Motor neuron (in vitro differentiated cells): ENCODE measurements around the gene UQCR11. TPM values are rescaled to one million over a fixed set of nuclear protein-coding genes. Genes with fewer than 3 reads are reported as not detected.
A peak's percentile ranks its signal among the peaks of the same experiment; 100 is the strongest.

Experiments used
- ATAC-seq, 8 experiments: fragments of 200-7000 bp; cut with Tn5 transposase; replicated peaks in 6 of 8; 2 replicates each; pipeline ENCODE4 v1.8.0; 2021; ENCODE audit warnings: mild to moderate bottlenecking in 8 of 8, moderate library complexity in 8 of 8
- H3K27ac ChIP-seq, 2 donors: fragments of 250-450 bp; sonication (Bioruptor Pico); 2 replicates each; pipeline ENCODE4 v1.9.0; 2021; ENCODE audit warnings: antibody characterized with exemption in 2 of 2, mild to moderate bottlenecking in 2 of 2, moderate library complexity in 1 of 2
- H3K4me1 ChIP-seq, 2 donors: fragments of 250-450 bp; sonication (Bioruptor Pico); replicated peaks in 1 of 2; 2 replicates each; pipeline ENCODE4 v1.6.1; 2021; ENCODE audit warnings: antibody characterized with exemption in 2 of 2, mild to moderate bottlenecking in 2 of 2, moderate library complexity in 1 of 2
- H3K4me3 ChIP-seq, 5 donors: fragments of 250-450 bp; sonication (Bioruptor Pico); 2 replicates each; pipeline ENCODE4 v1.9.0; 2021; ENCODE audit warnings: antibody characterized with exemption in 5 of 5, mild to moderate bottlenecking in 5 of 5, moderate library complexity in 4 of 5
- WGBS, 10 experiments: fragments of 450-650 bp; shearing (Covaris generic); methylation state at CpG; one replicate each; pipeline ENCODE4 v1.0.0; 2022; 5-methylcytosine and 5-hydroxymethylcytosine counted together
- in situ Hi-C, 9 experiments: fragments of 400-800 bp; cut with MboI; loops; one replicate each; pipeline ENCODE4 v1.15.0; 2021; ENCODE audit warnings: low sequenced_read_pairs in 9 of 9, low pct_unique_long_range_greater_than_20kb in 2 of 9; ENCODE audit not compliant: unreplicated experiment in 9 of 9
- total RNA-seq, 8 experiments: library from RNA; unstranded; fragments of 300-600 nt; gene quantifications; 2 replicates each; pipeline versions ENCODE4 v1.2.3 to v1.2.4, GENCODE V29; 2022

UQCR11 gene
- total RNA-seq, 8 experiments from 2014 or later, result 92.4 to 219 (median 112) TPM

DNA sequence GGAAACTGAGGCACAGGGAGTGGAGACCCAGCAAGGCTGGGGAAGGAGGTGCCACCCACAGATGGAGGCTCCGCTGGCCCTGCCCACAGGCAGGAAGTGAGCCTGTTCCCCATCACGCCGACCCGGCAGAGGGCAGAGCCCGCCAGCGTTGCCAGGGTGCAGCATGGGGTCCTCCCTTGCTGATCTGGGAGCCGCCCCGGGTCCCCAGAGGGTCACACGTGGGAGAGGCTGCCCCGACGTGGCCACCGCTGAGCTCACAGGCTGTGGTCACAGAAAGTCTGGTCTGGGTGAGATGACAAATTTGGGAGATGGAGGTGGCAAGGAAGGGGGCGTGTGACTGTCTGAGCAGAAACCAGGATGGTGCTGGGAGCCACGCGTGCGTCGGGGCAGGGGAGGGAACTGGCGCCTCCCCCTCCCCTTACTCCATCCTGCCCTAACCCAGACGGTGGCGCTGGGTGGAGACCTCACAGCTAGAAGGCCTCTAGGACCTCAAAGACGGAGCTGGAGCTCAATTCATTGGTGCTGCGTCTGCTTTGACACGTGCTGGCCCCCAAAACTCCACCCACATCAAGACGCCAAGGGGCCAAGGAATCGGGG, 44.9 kb downstream of the UQCR11 start:
- in situ Hi-C loops, result no loop called here
- Histone ChIP-seq H3K4me1 (peaks cover 7 to 15% of the 10 kb centered on the region in 2 donors), H3K27ac (no peak overlapping the region), H3K4me3 (no peak overlapping the region)
- WGBS, 10 experiments, result 60 to 100% (median 89%) methylated on average over 1 to 9 of the region's 25 CpGs; no CpG with 5 or more reads in 6 of the 10 experiments
- peak in 3 of 8 experiments; percentile 22 to 34 (median 26) for ATAC-seq

DNA sequence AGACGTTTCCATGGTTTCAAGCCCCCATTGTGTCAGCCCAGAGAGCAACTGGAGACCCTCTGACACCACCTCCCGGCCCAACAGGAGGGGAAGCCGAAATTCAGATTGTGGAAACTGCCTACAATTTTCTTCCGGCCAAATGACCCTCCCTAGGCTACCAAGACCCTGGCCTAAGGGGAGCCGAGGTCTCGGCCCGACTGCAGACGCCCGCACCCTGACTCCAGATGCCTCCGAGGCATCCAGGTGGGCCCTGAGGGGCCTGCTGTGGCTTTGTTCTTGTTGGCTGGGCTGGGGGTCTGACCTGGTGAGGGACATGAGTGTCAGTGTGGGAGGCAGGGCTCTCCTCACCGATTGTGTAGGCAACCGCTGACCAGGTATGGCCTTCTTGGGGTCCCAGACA, 46.7 kb downstream of the UQCR11 start:
- Histone ChIP-seq H3K4me3 (no peak overlapping the region), H3K4me1 (peaks cover 2 to 11% of the 10 kb centered on the region in 2 donors), H3K27ac (no peak overlapping the region)
- WGBS, 10 experiments, result 17 to 90% (median 58%) methylated on average over 1 to 8 of the region's 12 CpGs; no CpG with 5 or more reads in 4 of the 10 experiments
- in situ Hi-C loops, result no loop called here
- ATAC-seq, result no peak

DNA sequence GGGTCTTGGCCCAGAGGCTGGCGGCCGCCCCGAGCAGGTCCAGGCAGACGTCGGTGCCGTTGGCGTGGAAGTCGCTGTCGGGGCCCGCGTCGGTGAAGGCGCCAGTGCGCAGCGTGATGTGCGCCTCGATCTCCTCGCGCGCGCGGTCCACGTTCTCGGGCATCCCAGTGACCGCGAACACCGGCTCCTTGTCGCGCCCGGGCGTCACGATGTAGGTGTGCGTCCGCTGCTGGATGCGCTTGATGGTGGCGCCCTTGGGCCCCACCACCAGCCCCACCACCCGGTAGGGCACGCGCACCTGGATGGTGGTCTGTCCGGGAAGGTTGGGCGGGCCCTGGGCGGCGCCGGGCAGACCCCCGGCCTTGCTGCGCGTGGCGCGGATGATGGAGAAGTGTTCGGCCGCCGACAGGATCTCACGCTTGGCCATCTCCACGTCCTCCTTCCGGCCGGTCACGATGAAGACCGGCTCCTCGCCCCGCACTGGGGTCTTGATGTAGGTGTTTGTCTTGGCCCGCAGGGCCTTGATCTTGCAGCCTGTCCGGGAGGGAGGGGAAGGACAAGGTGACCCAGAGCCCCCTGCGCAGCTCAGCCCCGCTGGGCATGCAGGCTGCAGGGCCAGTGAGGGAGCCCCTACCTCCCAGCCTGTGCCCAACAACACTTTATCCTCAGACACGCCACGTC, 48.7 kb downstream of the UQCR11 start:
- ATAC-seq, result peak in 2 of 8 experiments; percentile 2 to 14
- in situ Hi-C loops, result no loop called here
- peaks cover 2 to 11% of the 10 kb centered on the region in 2 donors for H3K4me1 ChIP-seq
- no peak overlapping the region for H3K4me3 ChIP-seq
- 98% methylated on average over 9 to 10 of the region's 66 CpGs; no CpG with 5 or more reads in 8 of the 10 experiments for WGBS, 10 experiments
- H3K27ac ChIP-seq, result no peak overlapping the region

DNA sequence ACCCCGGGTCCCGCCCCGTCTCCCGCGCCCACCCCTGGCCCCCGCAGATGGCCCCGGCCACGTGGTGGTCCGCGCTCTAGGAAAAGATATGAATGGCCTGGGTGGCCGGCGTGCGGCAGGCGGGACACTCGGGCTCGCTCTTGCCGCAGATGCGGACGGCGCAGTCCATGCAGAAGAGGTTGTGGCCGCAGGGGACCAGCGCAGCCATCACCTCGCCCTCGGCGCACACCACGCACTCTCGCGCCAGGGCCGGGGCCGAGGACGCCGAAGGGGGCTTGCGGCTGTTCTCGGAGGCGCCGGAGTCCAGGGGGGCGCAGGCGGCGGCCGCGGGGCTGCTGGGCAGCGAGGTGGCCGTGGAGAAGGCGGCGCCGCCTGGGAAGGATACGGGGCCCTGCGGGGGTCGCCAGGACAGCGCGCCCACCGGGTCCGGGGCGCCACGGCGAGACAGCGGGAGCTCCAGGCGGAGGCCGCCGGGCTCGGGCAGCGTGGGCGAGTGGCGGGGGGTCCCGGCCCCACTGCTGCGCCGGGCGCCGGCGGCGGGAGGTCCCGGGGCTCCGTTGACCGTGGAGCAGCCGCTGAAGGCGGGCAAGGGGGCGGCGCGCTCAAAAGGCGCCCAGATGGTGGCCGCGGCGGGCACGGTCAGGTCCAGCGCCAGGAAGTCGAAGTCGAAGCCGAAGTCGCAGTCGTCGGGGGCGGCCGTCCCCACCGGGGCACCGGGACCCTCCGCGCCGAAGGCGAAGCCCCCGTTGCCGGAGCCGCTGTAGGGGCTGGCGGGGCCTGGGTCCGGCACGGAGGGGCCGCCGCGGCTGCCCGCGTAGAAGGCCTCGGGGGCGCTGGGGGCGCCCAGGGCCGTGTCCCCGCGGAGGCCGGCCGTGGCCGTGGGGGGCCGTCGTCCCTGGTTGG, 49.5 kb downstream of the UQCR11 start:
- in situ Hi-C loops, result no loop called here
- ATAC-seq, result peak in 2 of 8 experiments; percentile 11 to 15
- no peak overlapping the region for H3K27ac ChIP-seq
- 100% methylated on average over 1 to 3 of the region's 121 CpGs; no CpG with 5 or more reads in 8 of the 10 experiments for WGBS, 10 experiments
- no peak overlapping the region for H3K4me3 ChIP-seq
- peaks cover 2 to 6% of the 10 kb centered on the region in 2 donors for H3K4me1 ChIP-seq

DNA sequence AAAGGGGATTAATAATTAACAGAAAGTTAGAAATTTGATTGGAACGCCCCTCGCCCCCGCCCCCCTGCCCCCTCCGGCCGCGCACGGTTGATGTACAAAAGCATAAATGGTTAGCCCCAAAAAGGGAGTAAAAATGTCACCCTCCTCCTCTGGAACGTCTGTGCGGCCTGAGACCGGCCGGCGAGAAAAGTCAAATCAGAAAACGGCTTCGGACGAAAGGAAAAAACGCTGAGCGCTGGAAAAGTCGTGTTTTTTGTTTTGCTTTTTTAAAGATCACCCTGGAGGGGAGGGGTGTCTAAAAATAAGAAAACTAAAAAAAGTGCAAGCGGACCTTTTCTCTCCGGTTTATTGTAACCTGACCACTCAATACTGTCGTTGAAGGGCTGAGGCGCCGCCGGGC, 50.3 kb downstream of the UQCR11 start:
- ATAC-seq, result no peak
- in situ Hi-C loops, result no loop called here
- 83 to 100% (median 91%) methylated on average over 1 to 22 of the region's 24 CpGs; no CpG with 5 or more reads in 1 of the 10 experiments for WGBS, 10 experiments
- peaks cover 2 to 5% of the 10 kb centered on the region in 2 donors for H3K4me1 ChIP-seq
- no peak overlapping the region for H3K27ac ChIP-seq
- no peak overlapping the region for H3K4me3 ChIP-seq

DNA sequence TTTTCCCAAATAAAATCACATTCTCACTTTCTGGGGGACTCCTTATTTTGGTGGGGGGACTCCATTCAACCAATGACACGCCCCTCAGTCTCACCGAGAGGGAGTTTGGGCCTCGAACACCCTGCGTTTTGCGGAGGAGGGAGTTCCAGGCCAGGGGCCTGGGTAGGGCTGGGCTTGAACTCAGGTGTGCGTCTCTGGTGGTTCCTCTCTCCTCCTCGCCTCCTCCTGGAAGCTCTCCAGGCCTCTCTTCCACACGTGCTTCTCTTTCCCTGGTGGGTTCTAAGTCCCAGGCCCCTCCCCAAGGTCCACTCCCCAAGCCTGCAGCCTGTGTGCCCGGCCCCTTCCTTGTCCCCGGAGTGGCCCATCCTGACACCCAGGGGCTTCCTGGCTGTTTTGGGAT, 51.8 kb downstream of the UQCR11 start:
- Histone ChIP-seq H3K27ac (no peak overlapping the region), H3K4me1 (peaks cover 0 to 2% of the 10 kb centered on the region in 2 donors), H3K4me3 (no peak overlapping the region)
- no peak for ATAC-seq
- WGBS, 10 experiments, result 60 to 92% (median 78%) methylated on average over 1 to 5 of the region's 10 CpGs; no CpG with 5 or more reads in 4 of the 10 experiments
- in situ Hi-C loops, result no loop called here

DNA sequence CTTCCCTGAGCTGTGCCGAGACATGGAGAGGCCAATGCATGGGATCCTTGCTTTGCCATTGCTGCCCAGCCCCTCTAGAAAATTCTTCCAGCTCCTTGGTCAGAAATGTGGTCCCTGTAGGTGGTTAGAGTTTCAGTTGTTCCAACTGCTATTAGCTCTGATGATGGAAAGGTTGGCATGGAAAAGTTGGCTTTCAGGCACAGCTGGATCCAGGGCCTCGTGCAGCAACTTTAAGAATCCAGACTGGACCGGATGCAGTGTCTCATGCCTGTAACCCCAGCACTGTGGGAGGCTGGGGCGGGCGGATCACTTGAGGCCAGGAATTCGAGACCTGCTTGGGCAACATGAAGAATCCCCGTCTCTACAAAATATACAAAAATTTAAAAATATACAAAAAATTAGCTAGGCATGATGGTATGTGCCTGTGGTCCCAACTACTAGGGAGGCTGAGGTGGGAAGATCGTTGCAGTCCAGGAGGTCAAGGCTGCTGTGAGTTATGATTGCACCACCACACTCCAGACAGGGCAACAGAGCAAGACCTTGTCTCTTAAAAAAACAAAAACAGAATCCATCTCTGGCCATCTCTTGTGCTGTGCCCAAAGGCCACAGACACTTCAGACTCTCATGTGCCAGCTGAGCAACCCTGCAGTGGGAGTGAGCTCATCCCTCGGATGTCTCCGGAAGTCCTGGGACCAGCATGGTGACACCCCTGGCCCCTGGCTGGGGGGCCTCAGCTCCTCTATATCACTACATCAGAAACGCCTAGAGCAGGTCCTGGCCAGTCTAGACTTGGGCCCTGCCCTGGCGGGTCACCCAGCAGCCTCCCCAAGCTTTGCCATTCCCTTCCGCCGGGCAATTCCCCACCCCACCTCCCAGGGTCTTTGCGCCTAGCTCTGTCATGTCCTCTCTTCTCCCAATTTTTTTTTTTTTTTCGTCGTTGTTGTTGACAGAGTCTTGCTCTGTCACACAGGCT, 53.9 kb downstream of the UQCR11 start:
- Histone ChIP-seq H3K4me3 (no peak overlapping the region), H3K4me1 (no peaks in the 10 kb centered on the region), H3K27ac (no peak overlapping the region)
- 27 to 100% (median 74%) methylated on average over 1 to 8 of the region's 17 CpGs; no CpG with 5 or more reads in 2 of the 10 experiments for WGBS, 10 experiments
- no peak for ATAC-seq
- in situ Hi-C loops, result no loop called here

DNA sequence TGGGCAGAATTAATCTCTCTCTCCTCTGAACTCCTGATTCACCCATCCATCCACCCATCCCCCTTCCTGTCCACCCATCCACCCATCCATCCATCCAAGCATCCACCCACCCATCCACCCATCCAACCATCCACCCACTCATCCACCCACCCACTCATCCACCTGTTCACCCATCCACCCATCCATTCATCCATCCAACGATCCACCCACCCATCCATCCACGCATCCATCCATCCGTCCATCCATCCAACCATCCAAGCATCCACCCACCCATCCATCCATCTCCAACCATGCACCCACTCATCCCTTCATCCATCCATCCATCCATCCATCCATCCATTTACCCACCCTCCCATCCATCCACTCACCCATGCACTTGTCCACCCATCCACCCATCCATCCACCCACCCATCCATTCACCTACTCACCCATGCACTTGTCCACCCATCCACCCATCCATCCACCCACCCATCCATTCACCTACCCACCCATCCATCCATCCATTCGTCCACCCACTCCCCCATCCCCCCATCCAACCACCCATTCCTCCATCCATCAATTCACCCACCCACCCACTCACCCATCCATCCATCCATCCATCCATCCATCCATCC, 55.8 kb downstream of the UQCR11 start:
- Histone ChIP-seq H3K27ac (no peak overlapping the region), H3K4me3 (no peak overlapping the region), H3K4me1 (no peaks in the 10 kb centered on the region)
- ATAC-seq, result no peak
- in situ Hi-C loops, result loop anchor here in 3 of 9 experiments (25.0 kb wide), 3 partner anchors 213 to 263 kb away; partner anchors contain the start of genes ATP8B3 (in 1 of the 3) and ONECUT3 (in 1 of the 3)
- WGBS, 10 experiments, result no CpG with 5 or more reads among the region's 4 CpGs

Other genes starting within 250 kb of the UQCR11 start
- gene NDUFS7, start 221.6 kb downstream of the UQCR11 start, total RNA-seq, result 100 to 1,000 TPM in 1 of 8 experiments, 10 to 100 TPM in 7; 82.8 to 117 (median 89.1) TPM
- 10 to 100 TPM; 18.6 to 38.9 (median 27.6) TPM for gene GAMT, start 203.9 kb downstream of the UQCR11 start, total RNA-seq
- gene DAZAP1, start 197.9 kb downstream of the UQCR11 start, total RNA-seq, result 100 to 1,000 TPM in 2 of 8 experiments, 10 to 100 TPM in 6; 32.3 to 129 (median 46.7) TPM
- gene RPS15, start 167.1 kb downstream of the UQCR11 start, total RNA-seq, result 1,000 to 10,000 TPM; 1,397 to 2,339 (median 1,906) TPM
- gene APC2, start 155.3 kb downstream of the UQCR11 start, total RNA-seq, result 10 to 100 TPM in 5 of 8 experiments, 1 to 10 TPM in 1, under 1 TPM in 2; 0.31 to 52.0 (median 31.9) TPM
- gene C19orf25, start 126.2 kb downstream of the UQCR11 start, total RNA-seq, result 10 to 100 TPM; 27.2 to 34.3 (median 32.7) TPM
- gene PCSK4, start 115.1 kb downstream of the UQCR11 start, total RNA-seq, result 1 to 10 TPM; 1.9 to 5.6 (median 4.4) TPM
- 10 to 100 TPM in 1 of 8 experiments, 1 to 10 TPM in 7; 3.2 to 16.8 (median 5.7) TPM for gene REEP6, start 114.3 kb downstream of the UQCR11 start, total RNA-seq
- gene ADAMTSL5, start 92.4 kb downstream of the UQCR11 start, total RNA-seq, result 1 to 10 TPM in 4 of 8 experiments, under 1 TPM in 3, not detected in 1; 0.09 to 8.2 (median 1.5) TPM
- gene PLK5, start 81.4 kb downstream of the UQCR11 start, total RNA-seq, result under 1 TPM in 6 of 8 experiments, not detected in 2; 0.27 to 0.45 (median 0.29) TPM
- 10 to 100 TPM in 6 of 8 experiments, 1 to 10 TPM in 2; 3.2 to 46.9 (median 18.1) TPM for gene MEX3D, start 37.1 kb downstream of the UQCR11 start, total RNA-seq
- gene MBD3, start 12.6 kb downstream of the UQCR11 start, total RNA-seq, result 100 to 1,000 TPM in 2 of 8 experiments, 10 to 100 TPM in 6; 37.0 to 114 (median 54.7) TPM
- gene TCF3, start 47.2 kb upstream of the UQCR11 start, total RNA-seq, result 100 to 1,000 TPM in 1 of 8 experiments, 10 to 100 TPM in 7; 25.2 to 106 (median 44.9) TPM
- 1 to 10 TPM in 1 of 8 experiments, under 1 TPM in 6, not detected in 1; 0.11 to 3.7 (median 0.35) TPM for gene ONECUT3, start 148.0 kb upstream of the UQCR11 start, total RNA-seq
- 1 to 10 TPM in 1 of 8 experiments, under 1 TPM in 7; 0.32 to 2.3 (median 0.78) TPM for gene ATP8B3, start 206.8 kb upstream of the UQCR11 start, total RNA-seq
- gene REXO1, start 243.0 kb upstream of the UQCR11 start, total RNA-seq, result 10 to 100 TPM in 4 of 8 experiments, 1 to 10 TPM in 4; 6.3 to 20.9 (median 11.1) TPM